ENCODE data around the gene LATS1.
"Not testable (repeated sequence)": the region's sequence is repeated elsewhere in the genome, so short reads cannot be mapped to it uniquely, and the experiment has no call there.

LATS1 gene

DNA sequence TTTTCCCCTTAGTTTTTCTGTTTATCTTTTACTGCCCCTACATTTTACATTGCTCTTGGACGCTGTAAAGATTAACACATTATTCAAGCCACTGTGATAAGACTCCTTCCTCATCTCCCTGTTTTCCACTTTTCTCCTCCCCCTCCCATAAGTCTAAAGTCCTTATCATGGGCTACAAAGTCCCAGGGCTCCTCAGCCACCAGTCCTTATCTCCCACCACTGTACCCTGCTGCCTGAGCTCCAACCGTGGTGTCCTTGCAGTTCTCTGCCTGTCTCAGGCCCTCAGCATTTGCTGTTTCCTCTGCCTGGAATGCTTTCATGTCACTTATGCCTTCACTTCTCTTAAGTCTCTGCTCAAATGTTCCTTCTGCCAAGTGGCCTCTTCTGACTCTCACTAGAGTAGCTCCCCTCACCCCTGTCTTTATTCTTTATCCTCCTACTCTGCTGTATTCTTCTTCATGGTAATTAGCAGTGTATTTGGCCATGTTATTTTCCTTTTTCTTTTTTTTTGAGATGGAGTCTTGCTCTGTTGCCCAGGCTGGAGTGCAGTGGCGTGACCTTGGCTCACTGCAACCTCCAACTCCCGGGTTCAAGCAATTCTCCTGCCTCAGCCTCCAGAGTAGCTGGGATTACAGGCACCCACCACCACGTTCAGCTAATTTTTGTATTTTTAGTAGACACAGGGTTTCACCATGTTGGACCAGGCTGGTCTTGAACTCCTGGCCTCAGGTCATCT is 10.8 kb upstream of the LATS1 start:
- DNase-seq: no peak

- no peak for DNase-seq
These were observed 10.0 kb upstream of the LATS1 start for GRCh38 chr6:149727793-149728498.

- DNase-seq: no peak
These were observed 7.9 kb upstream of the LATS1 start for GRCh38 chr6:149725785-149726184.

DNA sequence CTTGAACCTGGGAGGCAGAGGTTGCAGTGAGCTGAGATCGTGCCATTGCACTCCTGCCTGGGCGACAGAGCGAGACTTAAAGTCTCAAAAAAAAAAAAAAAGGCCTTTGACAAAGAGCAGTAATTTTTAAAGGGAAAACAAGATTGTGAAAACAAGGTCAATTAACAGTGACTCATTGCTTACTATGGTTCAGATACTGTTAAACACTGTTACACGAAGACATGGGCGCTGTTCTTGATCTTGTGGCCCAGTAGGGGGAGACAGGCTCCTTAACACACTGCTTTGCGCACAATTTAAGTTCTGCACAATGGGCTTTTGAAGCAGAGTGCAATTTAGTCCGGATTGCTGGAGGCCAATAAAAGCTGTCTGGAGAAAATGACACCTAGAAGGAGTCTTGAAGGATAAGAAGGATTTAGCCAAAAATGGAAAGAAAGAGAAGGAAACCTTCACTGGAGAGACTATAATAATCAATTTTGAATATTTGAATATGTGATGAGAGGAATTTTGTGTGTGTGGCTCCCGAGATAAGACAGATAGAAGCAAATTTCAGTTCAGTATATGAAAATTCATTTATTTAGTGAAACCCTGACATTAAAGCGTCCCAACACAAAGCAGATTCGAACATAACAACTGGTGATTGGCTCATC is 6.0 kb upstream of the LATS1 start:
- no peak for DNase-seq

DNA sequence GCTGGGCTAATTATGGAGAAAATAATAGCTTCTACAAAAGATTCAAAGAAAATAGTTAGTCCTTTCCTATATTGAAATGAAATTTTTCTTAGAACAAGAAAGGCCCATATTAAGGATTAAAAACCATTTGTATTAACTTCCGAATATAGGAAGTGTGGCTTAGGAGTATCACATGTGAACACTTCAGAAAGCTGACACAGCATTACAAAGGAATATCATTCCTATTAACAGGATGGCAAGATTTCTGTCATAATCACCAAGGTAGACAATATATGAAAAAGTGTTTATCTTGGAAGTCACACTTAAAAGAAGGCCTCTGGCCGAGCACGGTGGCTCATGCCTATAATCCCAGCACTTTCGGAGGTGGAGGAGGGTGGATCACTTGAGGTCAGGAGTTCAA is 5.4 kb upstream of the LATS1 start:
- no peak for DNase-seq

DNA sequence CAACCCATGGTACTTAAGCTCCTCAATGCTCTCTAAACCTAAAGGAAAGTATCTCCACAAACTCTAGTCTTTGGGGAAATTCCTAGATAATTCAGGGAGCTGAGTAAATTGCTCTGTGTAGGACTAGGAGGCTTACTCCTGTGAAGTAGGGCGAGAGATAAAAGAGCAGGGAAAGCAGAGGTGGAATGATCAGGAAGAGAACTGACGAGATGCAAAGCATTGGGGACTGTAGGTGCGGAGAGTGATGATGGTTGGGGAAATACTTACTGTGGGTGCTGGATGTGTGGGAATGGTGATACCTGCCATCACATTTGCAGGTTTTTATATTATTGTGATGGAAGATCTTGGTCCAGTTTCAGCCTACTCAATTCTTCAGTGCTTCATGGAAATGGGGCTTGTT is 1.6 kb upstream of the LATS1 start:
- no peak for DNase-seq

DNA sequence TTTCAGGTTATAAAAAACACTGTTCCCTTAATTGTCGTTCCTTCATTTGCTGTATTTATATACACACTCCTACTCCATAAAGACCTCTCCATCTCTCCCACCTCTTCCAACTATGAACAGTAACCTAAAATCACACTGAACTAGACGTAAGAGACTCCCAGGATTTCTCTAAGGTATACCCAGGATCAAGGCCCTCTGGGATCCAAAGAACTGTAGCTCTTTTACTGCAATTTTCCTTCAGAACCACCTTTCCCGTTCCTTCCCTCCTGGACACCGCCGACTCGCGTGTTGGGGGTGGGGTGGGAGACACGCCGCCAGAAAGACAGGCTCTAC is 680 bp downstream of the LATS1 start:
- no peak for DNase-seq

GRCh38 chr6:149716181-149716963 is 1.5 kb downstream of the LATS1 start:
- no peak for DNase-seq

DNA sequence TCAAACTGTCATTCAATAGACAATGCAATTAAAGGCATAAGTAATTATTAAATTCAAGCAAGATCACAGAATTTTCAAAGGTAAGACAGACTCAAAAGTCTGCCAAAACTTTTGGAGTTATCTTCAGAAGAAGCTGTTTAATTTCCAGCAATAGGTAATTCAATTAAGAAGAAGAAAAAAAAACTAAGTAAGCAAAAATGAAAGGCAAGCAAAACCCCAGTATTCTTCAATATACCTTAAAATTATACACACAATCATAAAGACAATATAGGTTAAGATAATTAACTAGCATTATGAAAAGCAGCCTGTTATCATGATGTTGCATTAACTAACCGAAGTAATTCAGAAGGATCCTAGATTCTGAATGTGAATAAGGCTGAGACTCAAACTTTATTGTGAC is 3.5 kb downstream of the LATS1 start:
- no peak for DNase-seq

DNA sequence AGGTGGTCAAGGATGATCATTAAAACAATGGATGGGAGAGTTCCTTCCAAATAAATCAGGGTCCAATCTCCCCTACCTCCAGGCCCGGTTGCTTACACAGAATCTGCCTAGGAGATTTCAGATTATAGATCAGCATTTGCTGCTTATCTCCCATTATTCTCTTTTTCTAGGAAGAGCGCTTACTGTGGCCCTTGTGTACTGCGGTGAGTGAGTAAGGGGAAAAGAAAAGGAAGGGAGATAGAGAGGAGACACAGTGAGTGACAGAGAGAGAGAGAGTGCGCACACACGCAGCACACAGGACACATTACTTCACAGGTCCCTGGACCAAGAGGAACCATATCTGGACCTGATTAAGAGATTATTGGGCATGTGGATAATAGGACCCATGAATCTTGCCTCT is 6.2 kb downstream of the LATS1 start:
- no peak for DNase-seq

DNA sequence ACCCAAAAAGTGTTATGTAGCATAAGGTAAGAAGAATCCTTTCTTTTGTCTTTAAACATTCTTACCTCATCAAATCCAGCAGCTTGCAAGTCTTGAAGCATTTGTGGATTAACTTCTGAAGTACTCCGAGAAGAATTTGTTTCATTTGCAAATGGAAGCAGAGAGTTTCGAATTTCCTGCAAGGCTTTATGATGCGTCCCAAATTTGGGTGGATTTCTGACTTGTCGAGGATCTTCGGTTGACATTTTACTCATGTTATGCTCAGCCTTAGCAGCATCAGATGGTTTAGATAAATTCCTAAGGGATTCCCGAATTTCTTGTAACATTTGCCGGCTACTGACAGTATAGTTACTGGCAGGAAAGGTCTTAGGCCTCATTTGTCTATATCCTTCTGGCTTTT is 16.2 kb downstream of the LATS1 start:
- no peak for DNase-seq

- no peak for DNase-seq
These were observed 18.8 kb downstream of the LATS1 start for GRCh38 chr6:149699150-149699549.

GRCh38 chr6:149698175-149698574 is 19.7 kb downstream of the LATS1 start:
- no peak for DNase-seq

GRCh38 chr6:149696901-149697300 is 21.0 kb downstream of the LATS1 start:
- no peak for DNase-seq

DNA sequence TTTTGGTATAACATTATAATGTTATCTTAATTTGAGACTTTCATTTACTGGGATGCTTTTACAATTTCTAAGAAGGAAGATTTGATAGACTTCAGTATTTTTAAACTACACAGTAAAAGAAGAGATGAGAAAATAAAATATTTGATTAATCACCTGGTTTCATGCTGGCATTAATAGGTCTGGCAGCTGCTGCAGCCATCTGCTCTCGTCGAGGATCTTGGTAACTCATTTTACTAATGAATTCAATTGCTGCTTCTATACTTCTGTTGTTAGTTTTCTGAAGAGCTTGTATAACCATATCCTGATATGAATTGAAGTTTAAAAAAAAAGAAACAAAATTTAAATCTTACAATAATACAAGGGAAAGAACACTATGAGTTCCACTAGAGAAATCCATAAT is 23.0 kb downstream of the LATS1 start:
- no peak for DNase-seq

GRCh38 chr6:149691201-149691600 is 26.7 kb downstream of the LATS1 start:
- DNase-seq: no peak

GRCh38 chr6:149686230-149686629 is 31.7 kb downstream of the LATS1 start:
- no peak for DNase-seq

DNA sequence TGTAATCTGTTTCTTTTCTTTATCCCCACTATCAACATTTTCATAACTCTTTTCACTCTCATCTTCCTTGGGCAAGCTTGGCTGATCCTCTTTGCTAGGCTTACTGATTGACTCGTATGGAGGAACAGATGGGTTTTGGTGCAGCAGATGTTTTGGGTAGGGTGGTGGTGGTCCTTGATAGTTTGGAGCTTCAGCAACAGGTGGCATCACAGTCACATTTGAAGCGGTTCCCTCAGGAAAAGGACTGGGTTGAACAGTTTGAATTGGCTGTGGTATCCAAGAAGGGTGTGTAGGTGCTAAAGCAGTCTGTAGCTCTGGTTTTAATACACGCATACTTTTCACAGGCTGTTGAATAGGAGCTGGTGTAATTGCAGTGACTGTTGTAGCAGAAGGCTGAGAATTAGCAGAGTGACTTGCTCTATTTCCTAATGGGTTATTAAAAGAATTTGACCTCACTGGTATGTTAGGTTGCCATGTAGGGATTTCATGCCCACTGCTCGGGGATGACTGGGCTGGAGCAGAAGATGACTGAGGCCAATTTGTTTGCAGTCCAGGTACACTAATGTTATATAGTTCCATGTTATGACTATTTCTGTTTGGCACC is 34.5 kb downstream of the LATS1 start:
- no peak for DNase-seq

DNA sequence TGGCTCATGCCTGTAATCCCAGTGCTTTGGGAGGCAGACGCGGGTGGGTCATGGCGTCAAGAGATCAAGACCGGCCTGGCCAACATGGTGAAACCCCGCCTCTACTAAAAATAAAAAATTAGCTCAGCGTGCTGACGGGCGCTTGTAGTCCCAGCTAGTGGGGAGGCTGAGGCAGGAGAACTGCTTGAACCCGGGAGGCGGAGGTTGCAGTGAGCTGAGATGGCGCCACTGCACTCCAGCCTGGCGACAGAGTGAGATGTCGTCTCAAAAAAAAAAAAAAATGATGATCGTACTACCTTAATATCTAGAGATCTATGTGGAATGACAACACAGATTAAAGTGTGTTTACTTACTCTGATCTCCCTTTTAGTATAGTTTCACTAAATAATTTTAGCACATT is 36.1 kb downstream of the LATS1 start:
- not testable (repeated sequence) for DNase-seq

DNA sequence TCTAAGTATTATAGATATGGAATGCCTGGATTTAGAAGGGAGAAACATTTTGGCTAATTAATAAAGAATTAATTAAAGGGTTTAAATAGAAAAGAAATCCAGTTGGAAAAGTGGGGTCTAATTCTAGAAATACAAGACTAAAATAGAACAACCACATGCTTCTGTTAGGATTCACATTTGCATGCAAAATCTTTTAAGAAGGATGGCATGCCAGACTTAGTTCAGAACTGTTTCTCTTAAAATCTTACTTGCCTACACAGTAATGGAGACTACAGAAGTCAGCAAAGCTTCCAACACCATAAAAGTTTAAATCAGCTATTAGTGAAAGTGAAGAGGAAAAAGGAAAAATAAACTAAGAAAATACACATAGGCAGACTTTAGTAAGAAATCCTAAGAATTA is 36.7 kb downstream of the LATS1 start:
- no peak for DNase-seq

DNA sequence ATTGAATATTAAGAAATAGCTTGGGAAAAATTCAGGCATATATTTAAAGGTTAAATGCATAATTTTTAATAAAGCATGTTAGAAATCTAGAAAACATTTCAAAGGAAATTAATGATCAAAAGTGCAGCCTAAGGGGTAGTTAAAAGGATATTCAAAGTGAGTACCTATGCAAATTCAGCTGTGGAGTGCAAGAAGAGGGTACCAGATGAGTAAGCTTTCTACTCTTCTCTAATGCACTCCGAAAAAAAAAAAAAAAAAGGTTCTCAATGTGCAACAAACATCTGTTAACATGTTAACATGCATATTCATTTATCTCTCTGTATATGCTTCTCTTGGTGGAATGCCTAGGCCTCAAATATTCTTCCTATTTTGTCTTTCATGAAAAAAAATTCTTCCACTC is 37.4 kb downstream of the LATS1 start:
- no peak for DNase-seq

GRCh38 chr6:149672265-149672664 is 45.6 kb downstream of the LATS1 start:
- DNase-seq: not testable (repeated sequence)

GRCh38 chr6:149660028-149660427 is 57.9 kb downstream of the LATS1 start:
- DNase-seq: no peak

All from effector CD8-positive, alpha-beta T cell (primary cell).